Astrocyte (in vitro differentiated cells and primary cell): ENCODE data around the gene ZNF622. TPM values are rescaled to one million over a fixed set of nuclear protein-coding genes. Genes with fewer than 3 reads are reported as not detected.

Source experiments
- DNase-seq: peaks from one replicate; pipeline ENCODE4 v3.0.0-alpha.2; 2010; ENCODE audit warnings: low read depth
- FAIRE-seq: peaks from 2 replicates; lab custom pipeline; 2011; peaks lifted over from hg19 to GRCh38; lab: Jason Lieb, UNC
- H2AFZ ChIP-seq: 2 replicates; pipeline ENCODE4 v1.6.0; 2012; ENCODE audit warnings: low read depth, low read length, inconsistent platforms
- H3K27ac ChIP-seq: 2 replicates; pipeline ENCODE4 v1.5.1; 2011; ENCODE audit warnings: low read depth, low read length, inconsistent platforms
- H3K27me3 ChIP-seq: 2 replicates; pipeline ENCODE4 v1.6.0; 2011; ENCODE audit warnings: low read length, inconsistent platforms; ENCODE audit not compliant: insufficient read depth
- H3K36me3 ChIP-seq: 2 replicates; pipeline ENCODE4 v1.5.1; 2011; ENCODE audit warnings: low read length, inconsistent platforms; ENCODE audit not compliant: insufficient read depth
- H3K4me1 ChIP-seq: 2 replicates; pipeline ENCODE4 v1.5.1; 2011; ENCODE audit warnings: low read length, inconsistent platforms; ENCODE audit not compliant: insufficient read depth
- H3K4me2 ChIP-seq: 2 replicates; pipeline ENCODE4 v1.6.0; 2012; ENCODE audit warnings: low read length, inconsistent platforms
- H3K4me3 ChIP-seq: 2 replicates; pipeline ENCODE4 v1.5.1; 2011; ENCODE audit warnings: low read depth, mild to moderate bottlenecking, low read length, inconsistent platforms; ENCODE audit not compliant: insufficient read depth
- H3K79me2 ChIP-seq: 2 replicates; pipeline ENCODE4 v1.6.0; 2012; ENCODE audit warnings: mild to moderate bottlenecking, low read length, inconsistent platforms; ENCODE audit not compliant: insufficient read depth
- H3K9ac ChIP-seq: 2 replicates; pipeline ENCODE4 v1.6.0; 2012; ENCODE audit warnings: mild to moderate bottlenecking, low read length, inconsistent platforms
- H3K9me3 ChIP-seq: 2 replicates; pipeline ENCODE4 v1.5.1; 2012; ENCODE audit warnings: low read depth, mild to moderate bottlenecking, low read length, inconsistent platforms; ENCODE audit not compliant: insufficient read depth
- H4K20me1 ChIP-seq: 2 replicates; pipeline ENCODE4 v1.6.0; 2012; ENCODE audit warnings: low read length, inconsistent platforms; ENCODE audit not compliant: insufficient read depth
- H3K27ac Mint-ChIP-seq: one replicate; pipeline ENCODE4 v1.8.0; 2021; ENCODE audit warnings: mild to moderate bottlenecking, mixed read lengths; ENCODE audit not compliant: unreplicated experiment
- H3K27me3 Mint-ChIP-seq: one replicate; pipeline ENCODE4 v1.8.0; 2021; ENCODE audit warnings: low read depth, mixed read lengths; ENCODE audit not compliant: unreplicated experiment
- H3K36me3 Mint-ChIP-seq: one replicate; pipeline ENCODE4 v1.8.0; 2021; ENCODE audit warnings: low read depth, mixed read lengths; ENCODE audit not compliant: unreplicated experiment
- H3K4me1 Mint-ChIP-seq: one replicate; pipeline ENCODE4 v1.8.0; 2021; ENCODE audit warnings: low read depth, mixed read lengths; ENCODE audit not compliant: unreplicated experiment
- H3K4me3 Mint-ChIP-seq: one replicate; pipeline ENCODE4 v1.8.0; 2021; ENCODE audit warnings: mild to moderate bottlenecking, moderate library complexity, mixed read lengths; ENCODE audit not compliant: unreplicated experiment
- H3K9me3 Mint-ChIP-seq: one replicate; pipeline ENCODE4 v1.8.0; 2021; ENCODE audit warnings: mild to moderate bottlenecking, mixed read lengths; ENCODE audit not compliant: unreplicated experiment
- EZH2 ChIP-seq: IDR thresholded peaks from 2 replicates; pipeline ENCODE4 v1.6.1; 2012; ENCODE audit warnings: mild to moderate bottlenecking, low read length, inconsistent platforms; ENCODE audit not compliant: insufficient read depth
- total RNA-seq: library from RNA; stranded (reverse); gene quantifications from 2 replicates; pipeline ENCODE4 v1.2.1, GENCODE V29; 2021
- TF ChIP-seq, protein P1 (sequence below): IDR thresholded peaks from 2 replicates; pipeline ENCODE4 v1.5.1; 2011; ENCODE audit warnings: low read depth, mild to moderate bottlenecking, inconsistent platforms, low read length, moderate library complexity; ENCODE audit not compliant: insufficient read depth

Gene ZNF622
- total RNA-seq, 1 donor from 2014 or later: 56.4 TPM

DNA sequence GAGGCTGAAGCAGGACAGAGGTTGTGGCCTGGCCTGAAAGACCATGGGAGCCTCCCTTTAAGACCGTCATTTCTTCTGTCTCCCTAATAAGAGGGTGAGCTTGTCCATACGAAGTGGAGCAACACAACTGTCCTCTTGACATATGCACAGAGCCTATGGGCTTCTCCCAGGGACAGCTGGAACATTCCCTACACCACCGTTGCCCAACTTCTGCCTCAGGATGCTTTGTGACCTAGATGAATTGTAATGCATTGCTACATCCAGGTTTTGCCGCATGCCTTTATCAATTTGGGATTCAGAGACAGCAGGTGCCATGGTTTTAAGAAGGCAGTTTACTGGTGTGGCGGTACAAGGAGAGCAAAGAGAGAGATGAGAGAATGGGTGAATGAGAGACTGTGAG, 34.4 kb upstream of the ZNF622 start:
- no peaks in the 10 kb centered on the region for H3K27me3 Mint-ChIP-seq
- H3K79me2 ChIP-seq: no peaks in the 10 kb centered on the region
- H3K4me1 Mint-ChIP-seq: peaks cover 7% of the 10 kb centered on the region
- H3K36me3 Mint-ChIP-seq: peaks cover 1% of the 10 kb centered on the region
- no peak for FAIRE-seq
- H3K27ac Mint-ChIP-seq: no peak overlapping the region
- H3K9me3 ChIP-seq: no peaks in the 10 kb centered on the region
- H3K36me3 ChIP-seq: no peaks in the 10 kb centered on the region
- H3K4me3 ChIP-seq: no peak overlapping the region
- H3K4me1 ChIP-seq: no peaks in the 10 kb centered on the region
- no peaks in the 10 kb centered on the region for H4K20me1 ChIP-seq
- no peak overlapping the region for H3K4me2 ChIP-seq
- TF ChIP-seq, protein P1, sequence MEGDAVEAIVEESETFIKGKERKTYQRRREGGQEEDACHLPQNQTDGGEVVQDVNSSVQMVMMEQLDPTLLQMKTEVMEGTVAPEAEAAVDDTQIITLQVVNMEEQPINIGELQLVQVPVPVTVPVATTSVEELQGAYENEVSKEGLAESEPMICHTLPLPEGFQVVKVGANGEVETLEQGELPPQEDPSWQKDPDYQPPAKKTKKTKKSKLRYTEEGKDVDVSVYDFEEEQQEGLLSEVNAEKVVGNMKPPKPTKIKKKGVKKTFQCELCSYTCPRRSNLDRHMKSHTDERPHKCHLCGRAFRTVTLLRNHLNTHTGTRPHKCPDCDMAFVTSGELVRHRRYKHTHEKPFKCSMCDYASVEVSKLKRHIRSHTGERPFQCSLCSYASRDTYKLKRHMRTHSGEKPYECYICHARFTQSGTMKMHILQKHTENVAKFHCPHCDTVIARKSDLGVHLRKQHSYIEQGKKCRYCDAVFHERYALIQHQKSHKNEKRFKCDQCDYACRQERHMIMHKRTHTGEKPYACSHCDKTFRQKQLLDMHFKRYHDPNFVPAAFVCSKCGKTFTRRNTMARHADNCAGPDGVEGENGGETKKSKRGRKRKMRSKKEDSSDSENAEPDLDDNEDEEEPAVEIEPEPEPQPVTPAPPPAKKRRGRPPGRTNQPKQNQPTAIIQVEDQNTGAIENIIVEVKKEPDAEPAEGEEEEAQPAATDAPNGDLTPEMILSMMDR: no peak
- TF ChIP-seq EZH2: no peak
- H2AFZ ChIP-seq: no peak overlapping the region
- no peaks in the 10 kb centered on the region for H3K27me3 ChIP-seq
- no peak overlapping the region for H3K4me3 Mint-ChIP-seq
- H3K9ac ChIP-seq: no peak overlapping the region
- H3K9me3 Mint-ChIP-seq: peaks cover 2% of the 10 kb centered on the region
- H3K27ac ChIP-seq: no peak overlapping the region
- no peak for DNase-seq

DNA sequence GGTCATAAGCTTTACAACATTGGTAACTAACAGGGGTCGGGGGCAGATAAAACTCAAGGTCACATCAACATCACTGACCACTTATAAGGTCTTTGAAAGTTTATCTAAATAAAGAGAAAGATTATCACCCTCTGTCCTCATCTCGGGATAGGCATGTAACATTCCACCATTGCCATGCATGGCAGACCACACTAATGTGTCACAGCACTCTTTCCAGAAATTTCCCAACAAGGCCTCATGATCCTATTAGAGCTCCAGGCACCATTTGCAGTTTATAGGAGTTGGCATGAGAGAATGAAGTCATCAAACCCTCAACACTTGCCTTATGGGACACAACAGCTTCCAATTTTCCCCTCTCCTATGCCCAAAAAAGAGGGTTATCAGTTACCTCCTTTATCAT, 31.9 kb upstream of the ZNF622 start:
- H3K27me3 ChIP-seq: no peaks in the 10 kb centered on the region
- no peak overlapping the region for H3K4me3 ChIP-seq
- no peak overlapping the region for H3K4me3 Mint-ChIP-seq
- H3K79me2 ChIP-seq: no peaks in the 10 kb centered on the region
- H3K9me3 ChIP-seq: no peaks in the 10 kb centered on the region
- H3K27ac ChIP-seq: no peak overlapping the region
- peaks cover 9% of the 10 kb centered on the region for H3K4me1 Mint-ChIP-seq
- H3K4me1 ChIP-seq: no peaks in the 10 kb centered on the region
- no peak for FAIRE-seq
- TF ChIP-seq, protein P1: no peak
- TF ChIP-seq EZH2: no peak
- H3K9me3 Mint-ChIP-seq: peaks cover 12% of the 10 kb centered on the region
- H2AFZ ChIP-seq: no peak overlapping the region
- H3K36me3 ChIP-seq: no peaks in the 10 kb centered on the region
- H3K36me3 Mint-ChIP-seq: peaks cover 4% of the 10 kb centered on the region
- H4K20me1 ChIP-seq: no peaks in the 10 kb centered on the region
- DNase-seq: no peak
- no peaks in the 10 kb centered on the region for H3K27me3 Mint-ChIP-seq
- H3K4me2 ChIP-seq: no peak overlapping the region
- no peak overlapping the region for H3K27ac Mint-ChIP-seq
- no peak overlapping the region for H3K9ac ChIP-seq

DNA sequence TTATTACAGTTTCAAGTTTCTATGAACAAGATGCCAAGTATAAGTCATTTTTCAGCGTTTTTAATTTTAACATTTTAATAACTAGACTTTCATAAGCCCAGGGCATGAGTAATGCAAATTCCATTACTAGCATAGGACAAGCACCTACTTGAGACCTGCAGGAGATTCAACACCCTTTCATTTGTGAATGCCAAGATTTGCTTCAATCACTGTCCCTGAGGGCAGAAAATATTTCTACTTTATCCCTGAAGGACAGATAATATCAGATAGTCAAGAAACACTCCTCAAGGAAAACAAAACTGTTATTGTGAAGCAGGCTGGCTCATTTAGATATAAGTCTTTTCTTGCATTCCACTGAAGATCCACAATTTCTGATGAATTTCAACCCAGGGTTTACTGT, 27.7 kb upstream of the ZNF622 start:
- Histone ChIP-seq H3K4me1 (no peaks in the 10 kb centered on the region), H2AFZ (no peak overlapping the region), H3K36me3 (no peaks in the 10 kb centered on the region), H3K4me3 (no peak overlapping the region), H3K9ac (no peak overlapping the region), H3K79me2 (no peaks in the 10 kb centered on the region), H4K20me1 (no peaks in the 10 kb centered on the region), H3K27ac (no peak overlapping the region), H3K9me3 (no peaks in the 10 kb centered on the region), H3K4me2 (no peak overlapping the region), H3K27me3 (no peaks in the 10 kb centered on the region)
- H3K9me3 Mint-ChIP-seq: peaks cover 12% of the 10 kb centered on the region
- no peak overlapping the region for H3K4me3 Mint-ChIP-seq
- H3K27me3 Mint-ChIP-seq: peaks cover under 1% of the 10 kb centered on the region
- H3K27ac Mint-ChIP-seq: peak overlapping the region; percentile 6
- H3K36me3 Mint-ChIP-seq: peaks cover 3% of the 10 kb centered on the region
- TF ChIP-seq, protein P1: no peak
- no peak for TF ChIP-seq EZH2
- DNase-seq (no peak), FAIRE-seq (no peak)
- H3K4me1 Mint-ChIP-seq: peaks cover 3% of the 10 kb centered on the region
